Tibial artery (tissue), 4 donors: ENCODE results near the gene KCTD21.

ENCODE experiments used
- DNase-seq, 2 donors: peaks; one replicate each; pipeline ENCODE4 v3.0.0-alpha.2; 2019
- H3K27ac ChIP-seq, 2 donors: fragments of 200-600 bp; sonication (generic) in 1 of 2; 1 replicate in 1 of 2; 2 replicates in 1 of 2; pipeline ENCODE4 v1.5.1; 2018 to 2019; ENCODE audit warnings: mild to moderate bottlenecking in 1 of 2
- H3K27me3 ChIP-seq, 2 donors: fragments of 200-600 bp; sonication (generic) in 1 of 2; one replicate each; pipeline versions ENCODE4 v1.5.1 to v1.6.0; 2016 to 2019
- H3K36me3 ChIP-seq, 3 donors: fragments of 200-600 bp; sonication (generic) in 2 of 3; one replicate each; pipeline ENCODE4 v1.5.1; 2016 to 2019; ENCODE audit warnings: mild to moderate bottlenecking in 2 of 3
- H3K4me1 ChIP-seq, 4 donors: fragments of 200-600 bp; sonication (generic) in 2 of 4; 1 replicate in 3 of 4; 2 replicates in 1 of 4; pipeline ENCODE4 v1.5.1; 2016 to 2019
- H3K4me3 ChIP-seq, 2 donors: fragments of 200-600 bp; sonication (generic) in 1 of 2; 1 replicate in 1 of 2; 2 replicates in 1 of 2; pipeline ENCODE4 v1.5.1; 2018 to 2019; ENCODE audit warnings: mild to moderate bottlenecking in 2 of 2
- H3K9me3 ChIP-seq, 3 donors: fragments of 200-600 bp; sonication (generic) in 1 of 3; one replicate each; pipeline ENCODE4 v1.5.1; 2016 to 2019
- intact Hi-C: fragments of 100-400 bp; cut with DNase I; formaldehyde crosslinking; loops from one replicate; pipeline ENCODE4 v1.15.0; 2023; ENCODE audit warnings: low total_unique reads
- TF ChIP-seq, protein P1 (sequence below), 2 experiments: fragments of 200-600 bp in 1 of 2; fragments of 450-650 bp in 1 of 2; IDR thresholded peaks; one replicate each; pipeline ENCODE4 v1.5.1; 2017 to 2019; ENCODE audit warnings: antibody characterized with exemption in 2 of 2, mild to moderate bottlenecking in 1 of 2, moderate library complexity in 1 of 2

The KCTD21 gene

GRCh38 chr11:78201096-78201818 is 12.8 kb upstream of the KCTD21 start:
- DNase-seq = no peak
- TF ChIP-seq, protein P1, sequence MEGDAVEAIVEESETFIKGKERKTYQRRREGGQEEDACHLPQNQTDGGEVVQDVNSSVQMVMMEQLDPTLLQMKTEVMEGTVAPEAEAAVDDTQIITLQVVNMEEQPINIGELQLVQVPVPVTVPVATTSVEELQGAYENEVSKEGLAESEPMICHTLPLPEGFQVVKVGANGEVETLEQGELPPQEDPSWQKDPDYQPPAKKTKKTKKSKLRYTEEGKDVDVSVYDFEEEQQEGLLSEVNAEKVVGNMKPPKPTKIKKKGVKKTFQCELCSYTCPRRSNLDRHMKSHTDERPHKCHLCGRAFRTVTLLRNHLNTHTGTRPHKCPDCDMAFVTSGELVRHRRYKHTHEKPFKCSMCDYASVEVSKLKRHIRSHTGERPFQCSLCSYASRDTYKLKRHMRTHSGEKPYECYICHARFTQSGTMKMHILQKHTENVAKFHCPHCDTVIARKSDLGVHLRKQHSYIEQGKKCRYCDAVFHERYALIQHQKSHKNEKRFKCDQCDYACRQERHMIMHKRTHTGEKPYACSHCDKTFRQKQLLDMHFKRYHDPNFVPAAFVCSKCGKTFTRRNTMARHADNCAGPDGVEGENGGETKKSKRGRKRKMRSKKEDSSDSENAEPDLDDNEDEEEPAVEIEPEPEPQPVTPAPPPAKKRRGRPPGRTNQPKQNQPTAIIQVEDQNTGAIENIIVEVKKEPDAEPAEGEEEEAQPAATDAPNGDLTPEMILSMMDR (IDR thresholded peaks at IDR 0.05) = no peak
- Histone ChIP-seq H3K9me3 (no peaks in the 10 kb centered on the region), H3K27me3 (no peaks in the 10 kb centered on the region), H3K4me1 (peaks cover 0 to 7% (median under 1%) of the 10 kb centered on the region in 4 donors), H3K27ac (peak overlapping the region in 1 of 2 donors; percentile 19), H3K36me3 (peaks cover 36 to 81% (median 68%) of the 10 kb centered on the region in 3 donors), H3K4me3 (no peak overlapping the region)
- intact Hi-C loops = no loop called here

DNA sequence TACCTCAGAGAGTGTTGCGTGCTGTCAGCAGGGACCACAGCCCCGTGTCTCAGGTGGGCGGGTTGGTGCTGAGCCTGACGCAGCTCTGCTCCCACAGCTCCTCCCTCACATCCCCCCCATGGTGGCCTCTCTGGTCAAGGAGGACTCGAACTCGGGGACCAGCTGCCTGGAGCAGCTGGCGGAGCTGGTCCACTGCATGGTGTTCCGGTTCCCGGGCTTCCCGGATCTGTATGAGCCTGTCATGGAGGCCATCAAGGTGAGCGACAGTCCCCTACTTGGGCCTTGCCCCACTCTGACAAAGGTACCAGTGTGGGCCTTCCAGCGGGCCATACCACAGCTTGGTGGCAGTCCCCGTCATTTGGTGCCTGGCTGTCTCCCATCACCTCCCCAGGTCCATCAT is 12.1 kb upstream of the KCTD21 start:
- intact Hi-C loops = no loop called here
- peaks cover 0 to 14% (median 3%) of the 10 kb centered on the region in 4 donors for H3K4me1 ChIP-seq
- H3K27ac ChIP-seq = peak overlapping the region in 1 of 2 donors; percentile 8
- no peak for DNase-seq
- peaks cover 34 to 79% (median 61%) of the 10 kb centered on the region in 3 donors for H3K36me3 ChIP-seq
- no peaks in the 10 kb centered on the region for H3K9me3 ChIP-seq
- no peaks in the 10 kb centered on the region for H3K27me3 ChIP-seq
- TF ChIP-seq, protein P1 (IDR thresholded peaks at IDR 0.05) = no peak
- H3K4me3 ChIP-seq = no peak overlapping the region

GRCh38 chr11:78200061-78200460 is 11.6 kb upstream of the KCTD21 start:
- intact Hi-C loops = no loop called here
- DNase-seq = no peak
- peak overlapping the region in 1 of 2 donors; percentile 8 for H3K27ac ChIP-seq
- TF ChIP-seq, protein P1 (IDR thresholded peaks at IDR 0.05) = no peak
- H3K4me3 ChIP-seq = no peak overlapping the region
- peaks cover 30 to 74% (median 56%) of the 10 kb centered on the region in 3 donors for H3K36me3 ChIP-seq
- H3K4me1 ChIP-seq = peaks cover 0 to 19% (median 3%) of the 10 kb centered on the region in 4 donors
- no peaks in the 10 kb centered on the region for H3K27me3 ChIP-seq
- no peaks in the 10 kb centered on the region for H3K9me3 ChIP-seq

DNA sequence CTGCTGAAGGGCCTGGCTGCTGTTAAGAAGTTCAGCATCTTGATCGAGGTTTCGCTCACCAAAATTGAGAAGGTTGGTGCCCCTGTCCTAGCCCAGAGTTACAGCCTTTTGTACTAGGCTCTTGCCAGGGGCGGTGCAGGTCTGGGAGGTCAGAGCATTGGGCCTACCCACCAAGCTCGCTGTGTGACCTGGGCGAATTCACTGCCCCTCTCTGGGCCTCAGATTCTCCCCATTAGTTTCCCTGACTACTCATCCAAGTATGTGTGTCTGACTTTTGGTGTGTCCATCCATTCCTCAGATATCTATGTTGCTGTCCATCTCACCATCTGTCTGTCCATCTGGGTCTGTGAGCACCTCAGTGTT is 11.2 kb upstream of the KCTD21 start:
- H3K27ac ChIP-seq = peak overlapping the region in 1 of 2 donors; percentile 8
- H3K27me3 ChIP-seq = no peaks in the 10 kb centered on the region
- no peaks in the 10 kb centered on the region for H3K9me3 ChIP-seq
- peaks cover 0 to 23% (median 7%) of the 10 kb centered on the region in 4 donors for H3K4me1 ChIP-seq
- DNase-seq = no peak
- intact Hi-C loops = no loop called here
- H3K36me3 ChIP-seq = peaks cover 30 to 70% (median 56%) of the 10 kb centered on the region in 3 donors
- no peak overlapping the region for H3K4me3 ChIP-seq
- TF ChIP-seq, protein P1 (IDR thresholded peaks at IDR 0.05) = no peak

DNA sequence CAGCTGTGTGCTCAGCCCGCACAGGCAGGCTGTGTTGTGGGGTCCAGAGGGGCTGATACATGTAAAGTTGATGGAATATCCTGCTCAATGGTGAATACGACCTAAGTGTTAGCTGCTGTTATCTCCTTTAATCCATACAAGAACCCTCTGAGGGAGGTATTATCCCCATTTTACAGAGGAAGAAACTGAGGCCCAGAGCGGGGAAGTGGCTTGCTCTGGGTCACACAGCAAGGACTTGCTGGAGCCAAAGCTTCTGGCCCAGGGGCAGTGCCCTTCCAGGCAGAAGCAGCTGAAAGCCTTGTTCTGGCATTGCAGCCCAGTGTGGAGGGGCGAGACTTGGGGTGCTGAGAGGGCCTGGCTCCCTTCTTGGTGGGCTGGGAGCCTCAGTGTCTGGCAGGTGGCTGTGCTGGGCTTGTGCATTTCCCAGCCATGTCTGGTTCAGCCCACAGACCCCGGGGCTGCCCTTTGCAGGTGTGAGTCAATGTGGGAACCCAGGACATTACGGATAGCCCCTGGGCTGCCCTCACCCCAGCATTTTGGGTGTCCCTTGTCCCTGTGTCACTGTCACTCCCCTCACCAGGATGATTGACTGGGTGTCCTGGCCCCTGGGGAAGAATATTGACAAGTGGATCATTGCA is 10.7 kb upstream of the KCTD21 start:
- no peak for DNase-seq
- intact Hi-C loops = no loop called here
- H3K27me3 ChIP-seq = no peaks in the 10 kb centered on the region
- peaks cover 30 to 70% (median 56%) of the 10 kb centered on the region in 3 donors for H3K36me3 ChIP-seq
- peaks cover 0 to 28% (median 9%) of the 10 kb centered on the region in 4 donors for H3K4me1 ChIP-seq
- no peak overlapping the region for H3K27ac ChIP-seq
- H3K9me3 ChIP-seq = no peaks in the 10 kb centered on the region
- no peak overlapping the region for H3K4me3 ChIP-seq
- TF ChIP-seq, protein P1 (IDR thresholded peaks at IDR 0.05) = no peak
